ENCODE data around the gene HLA-A.

GRCh38 chr6:29912840-29913239 is 29.5 kb upstream of the HLA-A start:
- TF ChIP-seq CTCF (IDR thresholded peaks at IDR 0.05) (no peak), POLR2A (IDR thresholded peaks at IDR 0.05) (no peak), POLR2AphosphoS5 (IDR thresholded peaks at IDR 0.05; ENCODE audit: insufficient read depth in 1 of 2, low read depth in 1 of 2) (no peak)
